Activated CD4-positive, alpha-beta T cell treated with anti-CD3 and anti-CD28 coated beads, Interleukin-2, amount 50 U/mL, for 24 hours (primary cell): ENCODE measurements around the gene TRAPPC12.
"Not testable (repeated sequence)": the region's sequence is repeated elsewhere in the genome, so short reads cannot be mapped to it uniquely, and the experiment has no call there.

Experiments used
- DNase-seq, 2 donors: peaks; one replicate each; pipeline ENCODE4 v3.0.0-alpha.2; 2020; ENCODE audit warnings: low read depth in 1 of 2, low spot score in 1 of 2

Gene TRAPPC12

GRCh38 chr2:3451926-3452671 lies 72.6 kb downstream of the TRAPPC12 start:
- DNase-seq, result no peak

DNA sequence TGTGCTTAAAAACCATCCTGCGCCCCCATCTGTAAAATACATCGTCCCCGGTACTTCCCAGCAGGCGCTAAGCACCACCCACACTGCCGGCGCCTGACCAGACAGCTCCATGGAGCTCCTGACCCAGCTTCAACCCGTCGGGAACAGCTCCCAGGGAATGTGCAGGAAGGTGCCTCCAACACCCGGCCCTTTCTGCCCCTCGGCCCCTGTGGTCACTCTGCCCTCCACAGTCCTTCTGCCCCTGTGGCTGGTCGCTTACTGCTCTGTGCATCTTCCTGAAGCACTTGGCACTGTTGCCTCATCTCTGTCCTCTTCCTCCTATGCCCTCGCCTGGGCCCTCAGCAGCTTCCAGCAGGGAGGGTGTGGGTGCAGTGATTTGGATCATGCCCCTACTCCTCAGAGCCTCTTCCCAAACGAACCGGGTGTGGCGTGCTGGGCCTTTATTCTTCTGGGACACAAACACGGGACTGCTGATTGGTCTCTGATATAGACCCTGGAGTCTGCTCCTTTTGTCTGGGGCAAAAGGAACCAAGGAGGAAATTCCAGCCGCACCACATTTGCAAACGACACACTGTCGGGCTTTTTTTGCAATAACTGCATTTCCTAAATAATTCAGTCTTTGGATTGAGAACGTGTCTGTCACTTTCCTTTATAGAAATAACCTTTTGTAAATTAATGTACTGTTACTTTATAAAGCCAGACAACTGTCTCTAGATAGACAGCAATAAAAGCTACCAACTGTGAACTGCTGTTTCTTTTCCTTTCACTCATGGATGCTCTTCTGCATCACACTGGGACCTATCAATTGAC lies 73.9 kb downstream of the TRAPPC12 start:
- DNase-seq, result no peak

DNA sequence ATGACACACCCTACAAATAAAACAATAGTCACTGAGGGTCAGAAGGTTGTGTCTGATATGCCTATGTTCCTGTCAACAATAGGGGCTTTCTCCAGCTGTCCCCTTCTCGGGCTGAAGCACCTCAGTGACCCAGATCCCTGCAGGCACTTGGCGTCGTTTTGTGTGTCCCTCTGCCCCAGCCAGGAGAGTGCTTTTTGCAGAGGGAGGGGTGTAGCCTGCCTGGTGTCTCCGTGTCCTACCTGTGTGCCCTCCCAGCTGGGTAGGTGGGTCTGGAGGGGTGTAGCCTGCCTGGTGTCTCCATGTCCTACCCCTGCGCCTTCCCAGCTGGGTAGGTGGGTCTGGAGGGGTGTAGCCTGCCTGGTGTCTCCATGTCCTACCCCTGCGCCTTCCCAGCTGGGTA lies 74.5 kb downstream of the TRAPPC12 start:
- DNase-seq, result not testable (repeated sequence)

- DNase-seq, result no peak
Observed at GRCh38 chr2:3454802-3455201, 75.3 kb downstream of the TRAPPC12 start.

DNA sequence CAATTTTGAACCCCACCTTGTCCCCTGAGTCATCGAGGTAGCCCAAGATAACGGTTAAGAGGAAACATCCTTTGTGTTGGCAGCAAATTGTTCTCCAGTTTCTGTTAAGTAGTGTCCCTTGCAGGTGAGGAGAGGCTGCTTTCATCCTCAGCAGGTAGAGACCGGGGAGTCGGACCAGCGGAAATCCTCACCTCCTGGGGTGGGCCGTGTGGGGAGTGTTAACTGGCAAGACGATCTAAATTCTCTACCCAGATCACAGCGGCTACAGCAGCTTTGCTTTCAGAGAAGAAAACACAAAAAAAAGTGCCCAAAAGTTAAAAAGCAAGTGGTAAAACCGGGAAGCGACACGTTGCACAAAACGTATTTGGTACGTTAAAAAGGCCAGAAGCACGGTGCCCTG lies 76.6 kb downstream of the TRAPPC12 start:
- DNase-seq, result no peak

GRCh38 chr2:3457524-3458395 lies 78.3 kb downstream of the TRAPPC12 start:
- no peak for DNase-seq

- DNase-seq, result no peak
Observed at GRCh38 chr2:3458396-3459184, 79.1 kb downstream of the TRAPPC12 start.

DNA sequence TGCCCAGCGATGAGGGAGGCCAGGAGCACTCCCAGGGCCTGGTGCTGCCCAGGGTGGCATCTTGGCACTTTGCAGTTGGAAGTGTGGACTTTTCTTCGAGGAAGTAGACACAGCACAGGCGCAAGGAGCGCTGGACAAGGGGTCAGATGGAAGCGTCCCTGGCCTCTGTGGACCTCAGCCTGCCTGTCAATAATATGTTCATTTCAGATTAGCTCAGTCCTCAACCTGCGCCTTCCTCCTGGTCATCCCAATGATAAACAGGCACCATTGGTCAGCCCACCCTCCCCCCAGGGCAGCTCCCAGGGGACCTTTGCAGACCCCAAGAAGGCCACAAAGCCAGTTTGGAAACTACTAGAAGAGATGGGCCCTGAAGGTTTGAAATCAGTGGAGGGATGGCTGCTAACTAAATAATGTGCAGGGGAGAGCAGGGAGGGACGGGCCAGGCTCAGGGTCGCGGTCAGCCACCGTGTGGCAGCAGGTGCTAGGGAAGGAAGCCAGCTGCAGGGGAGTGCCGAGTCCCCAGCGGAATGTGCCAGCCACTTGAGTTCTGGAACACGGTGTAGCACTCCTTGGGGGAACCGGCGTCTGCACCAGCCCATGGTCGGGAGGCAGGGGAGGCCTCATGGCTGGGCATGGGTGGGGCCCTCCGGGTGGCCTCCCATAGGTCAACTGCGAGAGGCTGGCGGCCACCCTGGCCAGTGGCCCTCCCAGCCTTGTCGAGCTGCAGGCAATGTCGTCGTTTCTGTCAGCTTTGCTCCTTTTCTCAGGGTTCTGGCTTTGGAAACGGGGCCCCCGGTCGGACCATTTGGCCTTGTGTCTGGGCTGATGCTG lies 79.9 kb downstream of the TRAPPC12 start:
- no peak for DNase-seq

DNA sequence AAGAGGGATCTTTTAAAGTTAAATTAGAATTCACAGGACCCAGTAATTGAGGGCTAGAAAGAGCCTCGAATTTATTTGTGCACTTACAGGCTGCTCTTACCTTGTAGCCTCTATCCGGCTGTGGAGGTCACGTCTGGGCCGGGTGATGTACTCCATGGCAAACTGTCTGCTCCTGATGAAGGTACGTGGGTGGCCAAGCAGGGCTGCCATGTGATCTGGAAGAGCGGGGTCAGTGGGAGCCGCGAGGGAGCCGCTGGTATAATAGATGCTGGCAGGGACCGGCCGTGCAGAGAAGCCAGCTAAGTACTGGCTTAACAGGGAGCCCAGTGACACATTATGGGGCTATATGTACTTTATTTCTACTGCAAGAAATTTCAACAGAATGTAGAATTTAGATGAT lies 80.7 kb downstream of the TRAPPC12 start:
- no peak for DNase-seq

DNA sequence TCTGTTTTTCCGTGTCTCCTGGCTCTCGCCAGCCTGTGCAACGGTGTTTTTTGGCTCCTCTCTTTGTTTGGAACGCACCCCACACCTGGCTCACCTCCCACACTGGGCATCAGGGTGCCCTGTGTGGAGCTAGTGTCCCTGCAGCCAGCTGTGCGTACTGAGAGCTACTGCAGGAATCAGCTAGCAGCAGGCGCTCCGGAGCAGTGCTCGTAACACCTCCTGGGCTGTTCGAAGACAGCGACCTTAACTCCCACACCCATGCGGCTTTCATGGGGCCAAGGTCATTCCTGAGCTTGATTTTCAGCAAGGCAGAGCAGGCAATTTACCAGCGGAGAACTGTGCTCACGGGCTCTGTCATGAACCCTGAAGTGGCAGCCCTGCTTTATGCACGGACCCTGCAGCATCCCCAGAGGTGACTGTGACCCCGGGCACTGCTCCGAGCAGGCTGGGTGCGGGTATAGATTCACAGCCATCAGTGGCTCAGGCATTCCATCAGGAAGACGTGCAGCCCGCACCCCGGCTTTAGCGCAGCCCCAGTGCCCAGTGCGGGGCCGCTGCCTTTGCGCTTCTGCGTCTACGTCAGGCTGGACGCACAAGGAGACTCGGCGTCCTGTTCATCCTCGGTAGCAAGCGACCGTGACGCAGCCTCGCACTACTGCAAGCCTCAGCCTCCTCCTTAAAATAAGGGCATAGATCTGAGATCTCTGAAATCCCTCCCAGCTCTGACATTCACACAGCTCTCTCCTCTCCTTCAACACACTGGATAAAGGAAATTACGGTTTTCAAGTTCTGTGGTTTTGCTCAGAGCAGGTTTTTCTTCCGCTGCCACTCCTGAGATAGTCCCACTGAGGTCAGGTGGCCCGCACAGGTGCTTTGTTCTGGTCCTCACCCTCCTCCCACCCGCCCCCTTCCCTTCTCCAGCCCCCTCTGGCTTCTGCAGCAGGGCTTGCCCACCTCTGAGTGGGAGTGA lies 81.6 kb downstream of the TRAPPC12 start:
- no peak for DNase-seq

GRCh38 chr2:3461801-3462492 lies 82.5 kb downstream of the TRAPPC12 start:
- peak in 1 of 2 donors; percentile 33 for DNase-seq

GRCh38 chr2:3462493-3463104 lies 83.1 kb downstream of the TRAPPC12 start:
- DNase-seq, result no peak

DNA sequence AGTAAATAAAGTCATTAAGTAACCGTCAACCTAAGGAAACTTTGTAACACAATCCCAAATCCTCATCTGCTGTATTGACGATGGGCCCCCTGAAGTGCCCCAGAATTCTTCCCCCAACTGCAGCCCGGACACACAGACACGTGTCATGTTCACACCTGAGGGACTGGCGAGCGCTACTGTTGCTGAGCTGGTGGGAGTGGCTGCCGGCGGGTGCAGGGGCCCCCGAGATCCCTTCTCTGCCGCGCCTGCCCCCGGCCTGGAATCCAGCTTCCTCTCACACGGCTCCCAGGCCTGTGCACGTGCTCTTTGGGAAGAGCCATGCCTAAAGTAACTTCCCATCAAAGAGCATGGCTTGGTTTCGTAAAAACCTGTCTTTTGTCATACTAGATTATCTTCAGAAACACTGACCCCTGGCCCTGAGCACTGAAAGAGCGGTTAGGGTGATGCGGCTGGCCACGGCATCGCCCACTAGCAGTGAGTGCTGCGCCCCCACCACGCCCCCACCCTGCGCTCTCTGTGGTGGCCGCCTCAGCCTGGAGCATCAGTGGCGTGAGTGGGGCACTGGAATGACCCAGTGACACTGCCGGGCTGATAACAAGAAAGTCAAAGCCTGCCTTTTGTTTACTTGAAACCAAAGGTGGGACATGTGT lies 83.8 kb downstream of the TRAPPC12 start:
- DNase-seq, result no peak

GRCh38 chr2:3463944-3464343 lies 84.5 kb downstream of the TRAPPC12 start:
- no peak for DNase-seq

DNA sequence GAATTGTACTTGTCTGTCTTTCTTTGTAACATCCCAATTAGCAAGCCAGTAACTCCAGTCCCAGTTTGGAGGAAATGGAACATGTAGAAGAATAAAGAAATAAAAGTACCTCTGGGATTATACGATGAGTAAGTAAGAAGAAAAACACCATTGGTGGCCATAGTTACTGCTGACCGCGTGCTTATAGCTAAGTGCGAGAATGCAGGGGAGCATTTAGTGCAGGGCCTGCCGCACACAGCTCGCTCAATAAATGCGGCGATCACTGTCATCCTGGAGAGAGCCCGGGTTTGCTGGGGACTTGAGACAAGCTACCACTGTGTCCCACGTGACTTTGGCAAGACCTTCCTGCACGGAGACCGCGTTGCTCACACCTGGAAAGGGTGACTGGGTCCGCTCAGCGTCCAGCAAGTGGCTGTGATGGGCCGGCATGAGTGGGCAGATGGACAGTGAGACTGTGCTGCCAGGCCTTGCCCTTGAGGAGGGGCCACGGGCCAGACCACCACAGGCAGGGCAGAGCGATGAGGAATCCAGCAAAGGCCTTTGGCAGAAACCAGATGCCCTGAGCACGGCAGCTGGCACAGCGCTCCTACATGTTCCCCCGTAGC lies 85.0 kb downstream of the TRAPPC12 start:
- DNase-seq, result no peak

DNA sequence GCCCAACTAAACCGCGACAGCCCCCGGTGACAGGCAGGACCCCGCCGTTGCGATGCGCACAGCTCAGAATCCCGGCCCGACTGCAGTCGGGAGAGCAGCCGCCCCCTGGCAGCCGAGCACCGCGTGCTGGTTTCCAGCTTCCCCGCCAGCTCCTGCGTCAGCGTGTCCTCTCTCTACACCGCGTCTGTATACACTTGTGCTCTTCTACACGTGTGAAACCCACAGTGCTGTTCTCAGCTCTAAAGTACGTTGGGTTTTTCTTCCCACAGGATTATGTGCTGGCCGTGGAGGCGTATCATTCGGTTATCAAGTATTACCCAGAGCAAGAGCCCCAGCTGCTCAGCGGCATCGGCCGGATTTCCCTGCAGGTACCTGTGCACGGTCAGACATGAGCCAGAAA lies 85.8 kb downstream of the TRAPPC12 start:
- DNase-seq, result no peak
